SK-N-SH (cell line): ENCODE measurements around the gene ACOT8. TPM values are rescaled to one million over a fixed set of nuclear protein-coding genes. Genes with fewer than 3 reads are reported as not detected.

Experiments used
- CTCF ChIA-PET: fragments of 300-600, 350-600 bp; formaldehyde crosslinking; extraction: SDS; loops from one replicate; lab custom pipeline; 2021; lab: Yijun Ruan, JAX
- POLR2A ChIA-PET: fragments of 350-600 bp; sonication (Branson Sonifier 250); formaldehyde crosslinking; extraction: SDS; loops from one replicate; lab custom pipeline; 2020; ENCODE audit warnings: antibody characterized with exemption, inconsistent platforms; lab: Yijun Ruan, JAX
- DNase-seq: peaks from one replicate; pipeline ENCODE4 v3.0.0; 2012
- H2AFZ ChIP-seq: fragments of 200-600 bp; sonication (generic); 2 replicates; pipeline ENCODE4 v1.8.1; 2016; ENCODE audit warnings: antibody characterized with exemption, mild to moderate bottlenecking, low read depth
- H3F3A ChIP-seq: fragments of 200-600 bp; sonication (generic); replicated peaks from 2 replicates; pipeline ENCODE3; 2016; ENCODE audit warnings: antibody characterized with exemption, mild to moderate bottlenecking; ENCODE audit not compliant: insufficient read depth
- H3K27ac ChIP-seq, 2 experiments: fragments of 200-500 bp in 1 of 2; fragments of 200-600 bp in 1 of 2; sonication (Bioruptor generic) in 1 of 2; sonication (generic), shearing (Covaris generic) in 1 of 2; 2 replicates each; pipeline versions ENCODE4 v1.5.1 to v1.6.1; 2014 to 2016; ENCODE audit warnings: low read depth in 2 of 2, inconsistent platforms in 1 of 2, low read length in 1 of 2, mild to moderate bottlenecking in 1 of 2, mixed read lengths in 1 of 2
- H3K27me3 ChIP-seq: fragments of 200-600 bp; sonication (generic), shearing (Covaris generic); 2 replicates; pipeline ENCODE4 v1.6.1; 2016; ENCODE audit warnings: mixed run types; ENCODE audit not compliant: insufficient read depth
- H3K36me3 ChIP-seq, 2 experiments: fragments of 200-500 bp in 1 of 2; fragments of 200-600 bp in 1 of 2; sonication (Bioruptor generic) in 1 of 2; sonication (generic) in 1 of 2; replicated peaks in 1 of 2; 2 replicates each; pipeline versions ENCODE3 to v1.5.1; 2014 to 2016; ENCODE audit warnings: low read length in 1 of 2, mild to moderate bottlenecking in 1 of 2; ENCODE audit not compliant: insufficient read depth in 2 of 2, control insufficient read depth in 1 of 2
- H3K4me1 ChIP-seq, 2 experiments: fragments of 200-500 bp in 1 of 2; fragments of 200-600 bp in 1 of 2; sonication (Bioruptor generic) in 1 of 2; sonication (generic), shearing (Covaris generic) in 1 of 2; 2 replicates each; pipeline versions ENCODE4 v1.5.1 to v1.6.1; 2014 to 2016; ENCODE audit warnings: low read depth in 1 of 2, low read length in 1 of 2, mixed run types in 1 of 2; ENCODE audit not compliant: insufficient read depth in 2 of 2, control insufficient read depth in 1 of 2
- H3K4me2 ChIP-seq: fragments of 200-600 bp; sonication (generic), shearing (Covaris generic); 2 replicates; pipeline ENCODE4 v1.6.1; 2017; ENCODE audit warnings: mixed run types
- H3K4me3 ChIP-seq, 2 experiments: fragments of 200-500 bp in 1 of 2; fragments of 200-600 bp in 1 of 2; sonication (Bioruptor generic) in 1 of 2; sonication (generic), shearing (Covaris generic) in 1 of 2; 2 replicates each; pipeline versions ENCODE4 v1.5.1 to v1.8.1; 2014 to 2016; ENCODE audit warnings: low read depth in 2 of 2, inconsistent platforms in 1 of 2, low read length in 1 of 2, mild to moderate bottlenecking in 1 of 2, mixed read lengths in 1 of 2, moderate library complexity in 1 of 2
- H3K79me2 ChIP-seq: fragments of 200-600 bp; sonication (generic); 2 replicates; pipeline ENCODE4 v1.8.1; 2017; ENCODE audit warnings: mild to moderate bottlenecking; ENCODE audit not compliant: insufficient read depth
- H3K9ac ChIP-seq: fragments of 200-600 bp; sonication (generic); 2 replicates; pipeline ENCODE4 v1.6.1; 2017; ENCODE audit warnings: mixed run types
- H3K9me2 ChIP-seq: fragments of 200-600 bp; sonication (generic); 2 replicates; pipeline ENCODE4 v1.6.1; 2017; ENCODE audit warnings: mixed run types
- H3K9me3 ChIP-seq: fragments of 200-600 bp; sonication (generic); 2 replicates; pipeline ENCODE4 v1.6.1; 2017; ENCODE audit warnings: mixed run types, mild to moderate bottlenecking, moderate library complexity
- H4K20me1 ChIP-seq: fragments of 200-600 bp; sonication (generic); 2 replicates; pipeline ENCODE4 v1.6.1; 2017; ENCODE audit warnings: mild to moderate bottlenecking, mixed run types; ENCODE audit not compliant: insufficient read depth
- CHD2 ChIP-seq: fragments of 150-350 bp; IDR thresholded peaks from 2 replicates; pipeline ENCODE4 v1.6.1; 2018; ENCODE audit warnings: low read length; ENCODE audit not compliant: partially characterized antibody
- ELF1 ChIP-seq: IDR thresholded peaks from 2 replicates; pipeline ENCODE4 v1.4.0; 2012
- FOXM1 ChIP-seq: IDR thresholded peaks from 2 replicates; pipeline ENCODE4 v1.4.0; 2012; ENCODE audit warnings: low read depth, mild to moderate bottlenecking
- GATA2 ChIP-seq: sonication (generic); formaldehyde crosslinking; IDR thresholded peaks from 2 replicates; pipeline ENCODE4 v1.5.0; 2020; ENCODE audit warnings: mild to moderate bottlenecking, missing genetic modification reagents
- MAX ChIP-seq: IDR thresholded peaks from 2 replicates; pipeline ENCODE4 v1.4.0; 2012; ENCODE audit warnings: low read depth
- MEF2A ChIP-seq: IDR thresholded peaks from 2 replicates; pipeline ENCODE4 v1.4.0; 2012; ENCODE audit warnings: low read depth, borderline replicate concordance
- RAD21 ChIP-seq: IDR thresholded peaks from 2 replicates; pipeline ENCODE4 v1.6.1; 2012; ENCODE audit warnings: mild to moderate bottlenecking, low read length
- RCOR1 ChIP-seq: fragments of 150-350 bp; IDR thresholded peaks from 2 replicates; pipeline ENCODE4 v1.6.1; 2017; ENCODE audit warnings: antibody characterized with exemption, low read length
- RXRA ChIP-seq: IDR thresholded peaks from 2 replicates; pipeline ENCODE4 v1.4.0; 2012; ENCODE audit warnings: low read depth, mild to moderate bottlenecking, borderline replicate concordance
- SMC3 ChIP-seq: IDR thresholded peaks from 2 replicates; pipeline ENCODE4 v1.6.1; 2012; ENCODE audit warnings: low read depth, low read length, improper control_type of control experiment
- USF2 ChIP-seq: fragments of 150-350 bp; IDR thresholded peaks from 2 replicates; pipeline ENCODE4 v1.6.1; 2017; ENCODE audit warnings: antibody characterized with exemption, low read length, low read depth, borderline replicate concordance
- WGBS: methylation state at CpG from one replicate; pipeline ENCODE4 v1.1.6; 2017; ENCODE audit warnings: low lambda C conversion rate; 5-methylcytosine and 5-hydroxymethylcytosine counted together
- polyA plus RNA-seq, 3 experiments: library from polyadenylated mRNA; depleted of rRNA; stranded (reverse); fragments of >200 nt; gene quantifications; 2 replicates each; pipeline ENCODE4 v1.2.3, GENCODE V29; 2012
- TF ChIP-seq, protein P1 (sequence below): IDR thresholded peaks from 2 replicates; pipeline ENCODE4; 2012

Gene ACOT8
- polyA plus RNA-seq, 1 of the 3 experiments (the other 2 are of a cell fraction) = 48.4 TPM

- TF ChIP-seq, protein P1, sequence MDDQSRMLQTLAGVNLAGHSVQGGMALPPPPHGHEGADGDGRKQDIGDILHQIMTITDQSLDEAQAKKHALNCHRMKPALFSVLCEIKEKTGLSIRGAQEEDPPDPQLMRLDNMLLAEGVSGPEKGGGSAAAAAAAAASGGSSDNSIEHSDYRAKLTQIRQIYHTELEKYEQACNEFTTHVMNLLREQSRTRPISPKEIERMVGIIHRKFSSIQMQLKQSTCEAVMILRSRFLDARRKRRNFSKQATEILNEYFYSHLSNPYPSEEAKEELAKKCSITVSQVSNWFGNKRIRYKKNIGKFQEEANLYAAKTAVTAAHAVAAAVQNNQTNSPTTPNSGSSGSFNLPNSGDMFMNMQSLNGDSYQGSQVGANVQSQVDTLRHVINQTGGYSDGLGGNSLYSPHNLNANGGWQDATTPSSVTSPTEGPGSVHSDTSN = no peak
- no peak for TF ChIP-seq RXRA
- TF ChIP-seq MAX = no peak
- TF ChIP-seq RCOR1 = no peak
- no peak for TF ChIP-seq GATA2
- TF ChIP-seq, all 33 proteins: peak for 0
These were observed 30.1 kb downstream of the ACOT8 start, which contains the start of gene TNNC2 (continued) for GRCh38 chr20:45827030-45827652.

GRCh38 chr20:45826381-45827019 is 30.7 kb downstream of the ACOT8 start:
- Histone ChIP-seq H3K9ac (0 out of 2 replicates have a peak overlapping the region, but pooled peaks have one; percentile 16), H2AFZ (peak overlapping the region; percentile 78; the same call in 1 of the 2 replicates), H3K79me2 (no peaks in the 10 kb centered on the region), H3K27me3 (no peaks in the 10 kb centered on the region), H4K20me1 (no peaks in the 10 kb centered on the region), H3K27ac (peak overlapping the region in 1 of 2 experiments; percentile 24; a peak in 1 of 4 replicates), H3K36me3 (no peaks in the 10 kb centered on the region), H3K4me1 (peaks cover 0 to 8% of the 10 kb centered on the region in 2 experiments; a peak in 2 of 4 replicates), H3K4me3 (no peak overlapping the region), H3K4me2 (peak overlapping the region; percentile 65; the same call in 1 of the 2 replicates), H3K9me3 (no peaks in the 10 kb centered on the region), H3K9me2 (no peaks in the 10 kb centered on the region), H3F3A (no peaks in the 10 kb centered on the region)
- no peak for DNase-seq
- ChIA-PET CTCF (interaction anchor here (0.6 to 2.4 kb wide), 3 partner anchors 10 to 143 kb away, joined by 4 to 8 read pairs (median 5); no protein-coding TSS in a partner anchor), POLR2A (interaction anchor here (0.7 kb wide), 1 partner anchor 14 kb away, joined by 3 read pairs; no protein-coding TSS in a partner anchor)
- TF ChIP-seq MEF2A (peak; percentile 71; the same call in 1 of the 2 replicates), USF2 (no peak)
- WGBS = 88% methylated on average over 6 of the region's 6 CpGs

- Histone ChIP-seq H2AFZ (no peak overlapping the region), H3F3A (peaks cover 3% of the 10 kb centered on the region), H3K9me3 (no peaks in the 10 kb centered on the region), H3K36me3 (no peaks in the 10 kb centered on the region), H3K4me2 (no peak overlapping the region), H3K9me2 (no peaks in the 10 kb centered on the region), H3K9ac (no peak overlapping the region), H3K79me2 (no peaks in the 10 kb centered on the region), H3K27ac (no peak overlapping the region), H3K27me3 (no peaks in the 10 kb centered on the region), H4K20me1 (no peaks in the 10 kb centered on the region), H3K4me1 (peaks cover 0 to 8% of the 10 kb centered on the region in 2 experiments; a peak in 2 of 4 replicates), H3K4me3 (no peak overlapping the region)
- ChIA-PET CTCF (interaction anchor here (0.7 to 2.4 kb wide), 7 partner anchors 9 to 134 kb away, joined by 3 to 10 read pairs (median 4); partner anchors contain the start of genes CTSA and NEURL2), POLR2A (no interaction called here)
- DNase-seq = peak; percentile 62
- WGBS = 88% methylated on average over 51 of the region's 57 CpGs
- TF ChIP-seq CHD2 (no peak), USF2 (no peak), FOXM1 (no peak), ELF1 (no peak), SMC3 (peak; percentile 14; the same call in 1 of the 2 replicates), RAD21 (peak; percentile 52)
These were observed 33.0 kb downstream of the ACOT8 start for GRCh38 chr20:45823949-45824835.
